ENCODE measurements around the gene NR2F6. TPM values are rescaled to one million over a fixed set of nuclear protein-coding genes. Genes with fewer than 3 reads are reported as not detected.

NR2F6 gene
- total and polyA plus RNA-seq, 2 experiments from 2014 or later = 64.0 to 209 TPM

DNA sequence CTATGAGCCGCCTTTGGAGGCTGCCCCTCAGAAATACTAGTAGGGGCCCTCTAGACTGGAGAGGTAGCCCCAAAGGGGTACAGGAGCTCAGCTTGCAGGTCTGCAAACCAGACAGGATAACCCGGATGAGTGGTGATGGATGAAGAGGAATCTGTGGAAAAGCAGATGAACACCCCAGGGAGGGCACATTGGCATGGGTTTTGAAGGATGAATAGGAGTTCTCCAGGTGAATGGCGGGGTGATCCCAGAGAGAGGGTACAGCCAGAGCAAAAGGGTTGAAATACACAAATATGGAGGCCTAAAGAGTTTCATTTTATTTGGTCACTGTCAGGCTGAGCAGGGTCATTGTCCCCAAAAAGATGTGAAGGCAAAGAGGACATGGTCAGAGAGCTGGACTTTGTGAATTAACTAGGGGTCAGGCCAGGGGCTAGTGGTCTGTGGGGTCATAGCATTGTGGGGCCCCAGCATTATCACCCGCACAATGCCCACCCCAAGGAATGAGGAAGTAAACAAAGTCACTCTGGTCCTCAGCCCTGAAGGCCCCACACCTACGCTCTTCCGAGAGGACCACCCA lies 4.8 kb downstream of the NR2F6 start (continued):
- TF ChIP-seq, protein P1, sequence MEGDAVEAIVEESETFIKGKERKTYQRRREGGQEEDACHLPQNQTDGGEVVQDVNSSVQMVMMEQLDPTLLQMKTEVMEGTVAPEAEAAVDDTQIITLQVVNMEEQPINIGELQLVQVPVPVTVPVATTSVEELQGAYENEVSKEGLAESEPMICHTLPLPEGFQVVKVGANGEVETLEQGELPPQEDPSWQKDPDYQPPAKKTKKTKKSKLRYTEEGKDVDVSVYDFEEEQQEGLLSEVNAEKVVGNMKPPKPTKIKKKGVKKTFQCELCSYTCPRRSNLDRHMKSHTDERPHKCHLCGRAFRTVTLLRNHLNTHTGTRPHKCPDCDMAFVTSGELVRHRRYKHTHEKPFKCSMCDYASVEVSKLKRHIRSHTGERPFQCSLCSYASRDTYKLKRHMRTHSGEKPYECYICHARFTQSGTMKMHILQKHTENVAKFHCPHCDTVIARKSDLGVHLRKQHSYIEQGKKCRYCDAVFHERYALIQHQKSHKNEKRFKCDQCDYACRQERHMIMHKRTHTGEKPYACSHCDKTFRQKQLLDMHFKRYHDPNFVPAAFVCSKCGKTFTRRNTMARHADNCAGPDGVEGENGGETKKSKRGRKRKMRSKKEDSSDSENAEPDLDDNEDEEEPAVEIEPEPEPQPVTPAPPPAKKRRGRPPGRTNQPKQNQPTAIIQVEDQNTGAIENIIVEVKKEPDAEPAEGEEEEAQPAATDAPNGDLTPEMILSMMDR (conservative IDR thresholded peaks at IDR 0.05; ENCODE audit: low read depth in 2 of 2) = no peak

DNA sequence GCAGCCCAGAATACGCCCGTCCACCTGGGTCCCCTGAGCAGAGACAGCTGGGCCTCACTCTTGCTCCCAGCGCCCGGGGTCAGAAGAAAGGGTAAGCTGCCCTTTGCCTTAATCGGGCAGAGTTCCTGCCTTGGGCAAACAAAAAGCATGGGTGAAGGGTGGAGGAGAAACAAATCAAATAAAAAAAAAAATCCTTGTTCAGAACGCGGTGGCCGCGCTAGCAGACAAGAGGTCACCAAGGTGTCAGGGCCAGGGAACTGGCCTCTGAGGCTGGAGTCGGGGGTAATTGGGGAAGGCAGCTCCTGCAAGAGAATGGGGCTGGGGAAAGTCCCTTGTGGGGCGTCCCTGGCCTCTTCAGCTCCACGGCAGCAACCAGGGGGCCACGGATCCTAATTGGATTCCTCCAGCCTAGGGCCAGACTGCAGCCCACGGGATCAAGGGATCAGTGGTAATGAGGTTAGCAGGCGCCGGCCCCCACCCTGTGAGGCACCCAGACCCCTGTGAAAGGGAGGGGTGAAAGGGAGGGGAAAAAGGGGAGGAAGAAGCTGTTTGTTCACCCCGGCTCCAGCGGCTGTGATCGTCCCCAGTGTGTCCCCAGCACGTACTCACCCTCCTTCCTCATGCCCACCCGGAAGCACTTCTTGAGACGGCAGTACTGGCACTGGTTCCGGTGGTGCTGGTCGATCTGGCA lies 5.5 kb downstream of the NR2F6 start:
- Histone ChIP-seq H3K27ac (ENCODE audit: low read depth) (0 out of 2 replicates have a peak overlapping the region, but pooled peaks have one; percentile 39), H3K4me2 (no peak overlapping the region), H3K27me3 (ENCODE audit: insufficient read depth) (no peaks in the 10 kb centered on the region), H3K4me1 (ENCODE audit: insufficient read depth) (peaks cover 15% of the 10 kb centered on the region), H3K79me2 (replicated peaks; ENCODE audit: insufficient read depth) (peaks cover 64% of the 10 kb centered on the region), H3F3A (replicated peaks; ENCODE audit: low read depth) (peaks cover 36% of the 10 kb centered on the region), H3K4me3 (no peak overlapping the region), H3K36me3 (ENCODE audit: insufficient read depth) (no peaks in the 10 kb centered on the region), H4K20me1 (replicated peaks; ENCODE audit: insufficient read depth) (peaks cover 15% of the 10 kb centered on the region; the same call in 1 of the 2 replicates), H2AFZ (no peak overlapping the region), H3K9me2 (ENCODE audit: insufficient read depth) (no peaks in the 10 kb centered on the region)
- Mint-ChIP-seq H3K9me3 (no peaks in the 10 kb centered on the region), H3K4me1 (peaks cover 33% of the 10 kb centered on the region), H3K27me3 (ENCODE audit: insufficient read depth, low read depth, poor library complexity) (peaks cover 20% of the 10 kb centered on the region), H3K4me3 (no peak overlapping the region), H3K27ac (peak overlapping the region; percentile 6; the same call in 1 of the 2 replicates), H3K36me3 (ENCODE audit: low read depth) (peaks cover 23% of the 10 kb centered on the region)
- no peak for ATAC-seq
- DNase-seq (ENCODE audit: low spot score) = no peak
- TF ChIP-seq, protein P1 (conservative IDR thresholded peaks at IDR 0.05; ENCODE audit: low read depth in 2 of 2) = no peak
- TF ChIP-seq ZNF331 (CRISPR knock-in tag; IDR thresholded peaks at IDR 0.05; ENCODE audit: low read depth) (no peak), CREB1 (CRISPR knock-in tag; IDR thresholded peaks at IDR 0.05; ENCODE audit: low read depth) (no peak), EZH2phosphoT487 (IDR thresholded peaks at IDR 0.05; ENCODE audit: unreplicated experiment) (no peak), EZH2 (IDR thresholded peaks at IDR 0.05; ENCODE audit: low read depth, unreplicated experiment) (no peak), NANOG (IDR thresholded peaks at IDR 0.05; ENCODE audit: borderline replicate concordance) (no peak), STAT1 (IDR thresholded peaks at IDR 0.05; ENCODE audit: unreplicated experiment) (no peak)
- TF ChIP-seq, protein P2, sequence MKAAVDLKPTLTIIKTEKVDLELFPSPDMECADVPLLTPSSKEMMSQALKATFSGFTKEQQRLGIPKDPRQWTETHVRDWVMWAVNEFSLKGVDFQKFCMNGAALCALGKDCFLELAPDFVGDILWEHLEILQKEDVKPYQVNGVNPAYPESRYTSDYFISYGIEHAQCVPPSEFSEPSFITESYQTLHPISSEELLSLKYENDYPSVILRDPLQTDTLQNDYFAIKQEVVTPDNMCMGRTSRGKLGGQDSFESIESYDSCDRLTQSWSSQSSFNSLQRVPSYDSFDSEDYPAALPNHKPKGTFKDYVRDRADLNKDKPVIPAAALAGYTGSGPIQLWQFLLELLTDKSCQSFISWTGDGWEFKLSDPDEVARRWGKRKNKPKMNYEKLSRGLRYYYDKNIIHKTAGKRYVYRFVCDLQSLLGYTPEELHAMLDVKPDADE (IDR thresholded peaks at IDR 0.05) = no peak
- TF ChIP-seq, protein P3, sequence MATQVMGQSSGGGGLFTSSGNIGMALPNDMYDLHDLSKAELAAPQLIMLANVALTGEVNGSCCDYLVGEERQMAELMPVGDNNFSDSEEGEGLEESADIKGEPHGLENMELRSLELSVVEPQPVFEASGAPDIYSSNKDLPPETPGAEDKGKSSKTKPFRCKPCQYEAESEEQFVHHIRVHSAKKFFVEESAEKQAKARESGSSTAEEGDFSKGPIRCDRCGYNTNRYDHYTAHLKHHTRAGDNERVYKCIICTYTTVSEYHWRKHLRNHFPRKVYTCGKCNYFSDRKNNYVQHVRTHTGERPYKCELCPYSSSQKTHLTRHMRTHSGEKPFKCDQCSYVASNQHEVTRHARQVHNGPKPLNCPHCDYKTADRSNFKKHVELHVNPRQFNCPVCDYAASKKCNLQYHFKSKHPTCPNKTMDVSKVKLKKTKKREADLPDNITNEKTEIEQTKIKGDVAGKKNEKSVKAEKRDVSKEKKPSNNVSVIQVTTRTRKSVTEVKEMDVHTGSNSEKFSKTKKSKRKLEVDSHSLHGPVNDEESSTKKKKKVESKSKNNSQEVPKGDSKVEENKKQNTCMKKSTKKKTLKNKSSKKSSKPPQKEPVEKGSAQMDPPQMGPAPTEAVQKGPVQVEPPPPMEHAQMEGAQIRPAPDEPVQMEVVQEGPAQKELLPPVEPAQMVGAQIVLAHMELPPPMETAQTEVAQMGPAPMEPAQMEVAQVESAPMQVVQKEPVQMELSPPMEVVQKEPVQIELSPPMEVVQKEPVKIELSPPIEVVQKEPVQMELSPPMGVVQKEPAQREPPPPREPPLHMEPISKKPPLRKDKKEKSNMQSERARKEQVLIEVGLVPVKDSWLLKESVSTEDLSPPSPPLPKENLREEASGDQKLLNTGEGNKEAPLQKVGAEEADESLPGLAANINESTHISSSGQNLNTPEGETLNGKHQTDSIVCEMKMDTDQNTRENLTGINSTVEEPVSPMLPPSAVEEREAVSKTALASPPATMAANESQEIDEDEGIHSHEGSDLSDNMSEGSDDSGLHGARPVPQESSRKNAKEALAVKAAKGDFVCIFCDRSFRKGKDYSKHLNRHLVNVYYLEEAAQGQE (IDR thresholded peaks at IDR 0.05; ENCODE audit: unreplicated experiment) = no peak

All from GM23338 (cell line).